Spleen (tissue), 11 donors: ENCODE results near the gene POLR1C. TPM values are rescaled to one million over a fixed set of nuclear protein-coding genes. Genes with fewer than 3 reads are reported as not detected.
"Not testable (repeated sequence)": the region's sequence is repeated elsewhere in the genome, so short reads cannot be mapped to it uniquely, and the experiment has no call there.

Source experiments
- DNase-seq: peaks from one replicate; pipeline ENCODE4 v3.0.0-alpha.2; 2020
- H3K27ac ChIP-seq, 8 donors: fragments of 200-600 bp; sonication (generic) in 7 of 8; 1 replicate in 4 of 8; 2 replicates in 4 of 8; pipeline versions ENCODE4 v1.5.0 to v1.8.0; 2016 to 2021; ENCODE audit warnings: inconsistent platforms in 4 of 8, mild to moderate bottlenecking in 4 of 8, moderate library complexity in 1 of 8
- H3K27me3 ChIP-seq, 7 donors: fragments of 200-600 bp; sonication (generic) in 6 of 7; replicated peaks in 1 of 7; 1 replicate in 4 of 7; 2 replicates in 3 of 7; pipeline versions ENCODE4 v1.5.0 to v1.8.0; 2016 to 2021; ENCODE audit warnings: inconsistent platforms in 3 of 7, mild to moderate bottlenecking in 1 of 7
- H3K36me3 ChIP-seq, 6 donors: fragments of 200-600 bp; sonication (generic) in 5 of 6; 1 replicate in 4 of 6; 2 replicates in 2 of 6; pipeline versions ENCODE4 v1.5.0 to v1.8.0; 2016 to 2021; ENCODE audit warnings: inconsistent platforms in 2 of 6
- H3K4me1 ChIP-seq, 6 donors: fragments of 200-600 bp; sonication (generic) in 5 of 6; 1 replicate in 3 of 6; 2 replicates in 3 of 6; pipeline versions ENCODE4 v1.5.0 to v1.8.0; 2016 to 2021; ENCODE audit warnings: inconsistent platforms in 3 of 6
- H3K4me3 ChIP-seq, 8 donors: fragments of 200-600 bp; sonication (generic) in 7 of 8; 1 replicate in 4 of 8; 2 replicates in 4 of 8; pipeline versions ENCODE4 v1.5.0 to v1.8.0; 2016 to 2021; ENCODE audit warnings: inconsistent platforms in 4 of 8, mild to moderate bottlenecking in 4 of 8, moderate library complexity in 2 of 8
- H3K9me3 ChIP-seq, 8 donors: fragments of 200-600 bp; sonication (generic) in 7 of 8; 1 replicate in 4 of 8; 2 replicates in 4 of 8; pipeline versions ENCODE4 v1.5.0 to v1.8.0; 2016 to 2021; ENCODE audit warnings: inconsistent platforms in 4 of 8
- CTCF ChIP-seq, 11 experiments: fragments of 200-600 bp in 7 of 11; fragments of 450-650 bp in 4 of 11; sonication (generic) in 4 of 11; IDR thresholded peaks in 8 of 11; conservative IDR thresholded peaks in 3 of 11; 1 replicate in 7 of 11; 2 replicates in 4 of 11; pipeline versions ENCODE4 v1.4.0 to v1.8.0; 2016 to 2021; ENCODE audit warnings: antibody characterized with exemption in 11 of 11, inconsistent platforms in 4 of 11, mild to moderate bottlenecking in 1 of 11
- POLR2A ChIP-seq, 3 donors: fragments of 450-650 bp; IDR thresholded peaks; one replicate each; pipeline ENCODE4 v1.5.1; 2017; ENCODE audit warnings: antibody characterized with exemption in 3 of 3, mild to moderate bottlenecking in 1 of 3
- POLR2AphosphoS5 ChIP-seq, 3 donors: sonication (generic); formaldehyde crosslinking; IDR thresholded peaks; one replicate each; pipeline ENCODE4 v1.5.1; 2017; ENCODE audit warnings: antibody characterized with exemption in 3 of 3
- whole genome bisulfite sequencing, 5 donors: extraction: QIAGEN DNeasy Blood & Tissue Kit in 3 of 5; methylation state at CpG; one replicate each; pipeline versions ENCODE4 v1.1.5 to v1.1.7; 2013 to 2018; 5-methylcytosine and 5-hydroxymethylcytosine counted together
- intact Hi-C: fragments of 100-400 bp; cut with DNase I; formaldehyde crosslinking; loops from one replicate; pipeline ENCODE4 v1.15.0; 2023; ENCODE audit warnings: low total_unique reads
- polyA plus RNA-seq, 3 donors: library from polyadenylated mRNA; stranded (reverse); fragments of 200-250 nt; gene quantifications; one replicate each; pipeline ENCODE4 v1.2.1, GENCODE V29; 2013
- total RNA-seq, 7 donors: library from RNA; depleted of rRNA in 3 of 7; stranded (reverse); fragments of >200 nt in 3 of 7; fragmentation: NEBNext Ultra II Directional in 4 of 7; extraction: Animal tissue kit (Norgen Biotek cat#: 25700) in 4 of 7; gene quantifications; one replicate each; pipeline versions ENCODE4 v1.1.0 to v1.2.1, GENCODE V29; 2016 to 2021
- donor health status: healthy with polysubstance abuse.
- donor health status: DM: no; HTN: no; CAD: no; lungs with moderate emphysema.
- donor health status: DM: no; HTN: no; CAD: no.
- donor health status: Bipolar disorder and iron deficiency.
- donor health status: healthy.
- donor health status: DM: no; HTN: no; CAD: no.
- donor health status: DM: yes; HTN: yes; CAD: no.

Gene POLR1C
- total and polyA plus RNA-seq, 10 donors = 24.1 to 32.6 (median 28.2) TPM

- intact Hi-C loops = no loop called here
- H3K4me1 ChIP-seq = peaks cover 0 to 30% (median 18%) of the 10 kb centered on the region in 6 donors
- no peak overlapping the region for H3K4me3 ChIP-seq
- H3K9me3 ChIP-seq = no peaks in the 10 kb centered on the region
- H3K27me3 ChIP-seq = no peaks in the 10 kb centered on the region
- H3K27ac ChIP-seq = no peak overlapping the region
- 74 to 91% (median 82%) methylated on average over 14 to 18 of the region's 18 CpGs for WGBS, 5 donors
- TF ChIP-seq POLR2AphosphoS5 (IDR thresholded peaks at IDR 0.05) (no peak), CTCF (IDR thresholded peaks at IDR 0.05 in 8 of 11, conservative IDR thresholded peaks at IDR 0.05 in 3 of 11) (peak in 6 of 11 experiments; percentile 9 to 42 (median 28))
- H3K36me3 ChIP-seq = peaks cover 0 to 67% (median 36%) of the 10 kb centered on the region in 6 donors
- DNase-seq = no peak
Observed at GRCh38 chr6:43496370-43497128, 20.3 kb upstream of the POLR1C start.

GRCh38 chr6:43497129-43497396 is 19.8 kb upstream of the POLR1C start:
- 90 to 94% (median 92%) methylated on average over 6 of the region's 6 CpGs for WGBS, 5 donors
- peaks cover 0 to 30% (median 16%) of the 10 kb centered on the region in 6 donors for H3K4me1 ChIP-seq
- H3K4me3 ChIP-seq = no peak overlapping the region
- H3K27me3 ChIP-seq = no peaks in the 10 kb centered on the region
- intact Hi-C loops = no loop called here
- H3K27ac ChIP-seq = no peak overlapping the region
- TF ChIP-seq POLR2A (IDR thresholded peaks at IDR 0.05) (no peak), POLR2AphosphoS5 (IDR thresholded peaks at IDR 0.05) (no peak), CTCF (IDR thresholded peaks at IDR 0.05 in 8 of 11, conservative IDR thresholded peaks at IDR 0.05 in 3 of 11) (no peak)
- H3K9me3 ChIP-seq = no peaks in the 10 kb centered on the region
- H3K36me3 ChIP-seq = peaks cover 0 to 72% (median 38%) of the 10 kb centered on the region in 6 donors
- no peak for DNase-seq

- Histone ChIP-seq H3K4me3 (no peak overlapping the region), H3K4me1 (peaks cover 0 to 30% (median 13%) of the 10 kb centered on the region in 6 donors), H3K27ac (no peak overlapping the region), H3K9me3 (no peaks in the 10 kb centered on the region), H3K36me3 (peaks cover 0 to 78% (median 44%) of the 10 kb centered on the region in 6 donors), H3K27me3 (no peaks in the 10 kb centered on the region)
- TF ChIP-seq CTCF (IDR thresholded peaks at IDR 0.05 in 8 of 11, conservative IDR thresholded peaks at IDR 0.05 in 3 of 11) (no peak), POLR2AphosphoS5 (IDR thresholded peaks at IDR 0.05) (no peak), POLR2A (IDR thresholded peaks at IDR 0.05) (no peak)
- no peak for DNase-seq
- intact Hi-C loops = no loop called here
- WGBS, 5 donors = 92 to 97% (median 94%) methylated on average over 12 of the region's 12 CpGs
Observed at GRCh38 chr6:43497689-43498088, 19.2 kb upstream of the POLR1C start.

- H3K9me3 ChIP-seq, DNase-seq, intact Hi-C loops, H3K4me3 ChIP-seq, H3K27me3 ChIP-seq, H3K27ac ChIP-seq: not testable (repeated sequence)
- WGBS, 5 donors = 88 to 97% (median 94%) methylated on average over 5 of the region's 5 CpGs
- Histone ChIP-seq H3K4me1 (peaks cover 0 to 30% (median 12%) of the 10 kb centered on the region in 6 donors), H3K36me3 (peaks cover 0 to 84% (median 50%) of the 10 kb centered on the region in 6 donors)
Observed at GRCh38 chr6:43498291-43498690, 18.6 kb upstream of the POLR1C start.
